K562 (cell line): ENCODE measurements around the gene GTF3C4.

Experiments used
- COPS2 ChIP-seq: fragments of 450-650 bp; conservative IDR thresholded peaks from 2 replicates; pipeline ENCODE4 v1.6.1; 2016; ENCODE audit warnings: mild to moderate bottlenecking, moderate library complexity
- KHSRP ChIP-seq: fragments of 450-650 bp; IDR thresholded peaks from 2 replicates; pipeline ENCODE4 v1.6.1; 2017
- MAFF ChIP-seq: IDR thresholded peaks from 2 replicates; pipeline ENCODE4 v1.6.1; 2012; ENCODE audit warnings: low read length, improper control_type of control experiment
- MAFK ChIP-seq: IDR thresholded peaks from 2 replicates; pipeline ENCODE4 v1.6.1; 2011; ENCODE audit warnings: low read length, improper control_type of control experiment
- SAFB ChIP-seq: fragments of 200-400 bp; formaldehyde crosslinking; IDR thresholded peaks from 2 replicates; pipeline ENCODE4 v1.6.1; 2017; ENCODE audit warnings: low read depth, low read length, borderline replicate concordance
- SP1 ChIP-seq: sonication (generic); formaldehyde crosslinking; IDR thresholded peaks from 2 replicates; pipeline ENCODE4 v1.8.1; 2022; ENCODE audit warnings: mild to moderate bottlenecking, missing genetic modification reagents
- TAF1 ChIP-seq: IDR thresholded peaks from 2 replicates; pipeline ENCODE4 v1.6.1; 2011; ENCODE audit warnings: mild to moderate bottlenecking, low read length, moderate library complexity; ENCODE audit not compliant: insufficient read depth, control insufficient read depth, severe bottlenecking; ENCODE audit errors: extremely low read depth
- TF ChIP-seq, protein P1 (sequence below): IDR thresholded peaks from 2 replicates; pipeline ENCODE4 v1.6.1; 2016; ENCODE audit warnings: missing genetic modification characterization, missing compliant biosample characterization
- TF ChIP-seq, protein P2 (sequence below): fragments of 250-450 bp; sonication (Bioruptor Pico); IDR thresholded peaks from 2 replicates; pipeline ENCODE4 v1.4.0; 2020; ENCODE audit warnings: mild to moderate bottlenecking, moderate library complexity

DNA sequence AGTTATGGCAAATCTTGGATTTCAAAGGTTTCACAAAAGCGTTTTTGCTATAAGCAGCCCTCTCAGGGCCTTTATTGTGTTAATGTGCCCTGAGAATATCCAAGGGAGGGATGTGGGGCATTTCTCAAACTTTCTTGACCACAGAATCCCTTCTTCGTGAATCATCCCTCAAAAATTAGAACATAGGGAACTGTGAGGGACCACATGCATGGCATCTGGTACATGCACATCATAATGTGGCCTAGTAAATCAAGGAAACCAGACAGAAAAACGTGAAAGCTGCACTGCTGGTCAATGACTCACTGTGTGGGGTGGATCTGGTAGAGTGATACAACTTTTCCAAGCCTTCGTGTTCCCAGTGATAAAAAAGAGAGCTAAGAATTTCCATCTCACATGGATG lies 22.9 kb upstream of the GTF3C4 start:
- TF ChIP-seq, protein P1, sequence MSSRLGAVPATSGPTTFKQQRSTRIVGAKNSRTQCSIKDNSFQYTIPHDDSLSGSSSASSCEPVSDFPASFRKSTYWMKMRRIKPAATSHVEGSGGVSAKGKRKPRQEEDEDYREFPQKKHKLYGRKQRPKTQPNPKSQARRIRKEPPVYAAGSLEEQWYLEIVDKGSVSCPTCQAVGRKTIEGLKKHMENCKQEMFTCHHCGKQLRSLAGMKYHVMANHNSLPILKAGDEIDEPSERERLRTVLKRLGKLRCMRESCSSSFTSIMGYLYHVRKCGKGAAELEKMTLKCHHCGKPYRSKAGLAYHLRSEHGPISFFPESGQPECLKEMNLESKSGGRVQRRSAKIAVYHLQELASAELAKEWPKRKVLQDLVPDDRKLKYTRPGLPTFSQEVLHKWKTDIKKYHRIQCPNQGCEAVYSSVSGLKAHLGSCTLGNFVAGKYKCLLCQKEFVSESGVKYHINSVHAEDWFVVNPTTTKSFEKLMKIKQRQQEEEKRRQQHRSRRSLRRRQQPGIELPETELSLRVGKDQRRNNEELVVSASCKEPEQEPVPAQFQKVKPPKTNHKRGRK, result no peak
- no peak for TF ChIP-seq MAFK
- TF ChIP-seq TAF1, result no peak
- TF ChIP-seq, protein P2, sequence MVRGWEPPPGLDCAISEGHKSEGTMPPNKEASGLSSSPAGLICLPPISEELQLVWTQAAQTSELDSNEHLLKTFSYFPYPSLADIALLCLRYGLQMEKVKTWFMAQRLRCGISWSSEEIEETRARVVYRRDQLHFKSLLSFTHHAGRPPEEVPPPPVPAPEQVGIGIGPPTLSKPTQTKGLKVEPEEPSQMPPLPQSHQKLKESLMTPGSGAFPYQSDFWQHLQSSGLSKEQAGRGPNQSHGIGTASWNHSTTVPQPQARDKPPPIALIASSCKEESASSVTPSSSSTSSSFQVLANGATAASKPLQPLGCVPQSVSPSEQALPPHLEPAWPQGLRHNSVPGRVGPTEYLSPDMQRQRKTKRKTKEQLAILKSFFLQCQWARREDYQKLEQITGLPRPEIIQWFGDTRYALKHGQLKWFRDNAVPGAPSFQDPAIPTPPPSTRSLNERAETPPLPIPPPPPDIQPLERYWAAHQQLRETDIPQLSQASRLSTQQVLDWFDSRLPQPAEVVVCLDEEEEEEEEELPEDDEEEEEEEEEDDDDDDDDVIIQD (CRISPR knock-in tag), result no peak
- no peak for TF ChIP-seq SP1 (CRISPR knock-in tag)
- no peak for TF ChIP-seq COPS2
- TF ChIP-seq SAFB, result no peak
- TF ChIP-seq KHSRP, result no peak
- TF ChIP-seq MAFF, result no peak
